ENCODE data around the gene MS4A6E. TPM values are rescaled to one million over a fixed set of nuclear protein-coding genes. Genes with fewer than 3 reads are reported as not detected.
A peak's percentile ranks its signal among the peaks of the same experiment; 100 is the strongest.

MS4A6E gene
- total and polyA plus RNA-seq, 2 of the 8 experiments (the other 6 are each of a cell fraction or from before 2014, with no cell fraction given), result not detected

- no peak overlapping the region for H4K5ac ChIP-seq (ENCODE audit: insufficient read length, low read depth, low read length)
- no peak overlapping the region for H2AK5ac ChIP-seq (ENCODE audit: low read depth, low read length)
- no peak overlapping the region for H2BK20ac ChIP-seq (ENCODE audit: low read length)
- no peak overlapping the region for H2BK120ac ChIP-seq (replicated peaks; ENCODE audit: low read depth, low read length)
- no peak overlapping the region for H3K27ac ChIP-seq (ENCODE audit: low read depth, low read length)
- no peaks in the 10 kb centered on the region for H4K20me1 ChIP-seq (replicated peaks in 1 of 2; ENCODE audit: control insufficient read depth in 1 of 2, insufficient read depth in 2 of 2, low read length in 2 of 2)
- no peak overlapping the region for H4K91ac ChIP-seq (replicated peaks; ENCODE audit: insufficient read length, low read length)
- H3K23me2 ChIP-seq (ENCODE audit: low read depth, low read length), result no peaks in the 10 kb centered on the region
- no peak overlapping the region for H2BK15ac ChIP-seq (ENCODE audit: low read length)
- no peak overlapping the region for H2BK12ac ChIP-seq (ENCODE audit: low read depth, low read length)
- H3K9ac ChIP-seq (replicated peaks in 1 of 4; ENCODE audit: extremely low read depth in 1 of 4, low read depth in 3 of 4, low read length in 3 of 4), result no peak overlapping the region
- H3K4me1 ChIP-seq (replicated peaks in 1 of 4; ENCODE audit: control insufficient read depth in 3 of 4, insufficient read depth in 4 of 4, low read length in 3 of 4), result no peaks in the 10 kb centered on the region
- H3K27me3 ChIP-seq (replicated peaks in 1 of 4; ENCODE audit: control insufficient read depth in 3 of 4, extremely low read depth in 1 of 4, insufficient read depth in 3 of 4, low read length in 3 of 4), result no peaks in the 10 kb centered on the region
- no peak overlapping the region for H3K23ac ChIP-seq (ENCODE audit: insufficient read length)
- H3K56ac ChIP-seq (replicated peaks; ENCODE audit: insufficient read length, low read depth, low read length), result no peak overlapping the region
- H3K14ac ChIP-seq (ENCODE audit: insufficient read length), result no peak overlapping the region
- DNase-seq (ENCODE audit: low read depth in 1 of 2, low spot score in 2 of 2) (no peak), FAIRE-seq (no peak)
- H3K36me3 ChIP-seq (ENCODE audit: control insufficient read depth in 2 of 4, insufficient read depth in 4 of 4, low read length in 3 of 4), result no peaks in the 10 kb centered on the region
- 67% methylated on average over 2 of the region's 2 CpGs; no CpG with 5 or more reads in 1 of the 2 experiments for WGBS, 2 experiments (ENCODE audit: extremely low coverage in 1 of 2, insufficient coverage in 1 of 2, insufficient read length in 1 of 2, insufficient replicate concordance in 2 of 2, low coverage in 1 of 2, low lambda C conversion rate in 2 of 2, missing lambda C conversion rate in 1 of 2)
- H3K4me2 ChIP-seq (ENCODE audit: insufficient read depth in 1 of 2, low read depth in 2 of 2, low read length in 2 of 2), result no peak overlapping the region
- no peak overlapping the region for H3K4me3 ChIP-seq (ENCODE audit: extremely low read depth in 1 of 4, insufficient read depth in 2 of 4, low read depth in 3 of 4, low read length in 4 of 4)
- no peak overlapping the region for H3K18ac ChIP-seq (ENCODE audit: extremely low read depth, low read length)
- no peaks in the 10 kb centered on the region for H3K79me1 ChIP-seq (ENCODE audit: low read depth, low read length)
- TF ChIP-seq GABPA (IDR thresholded peaks at IDR 0.05; ENCODE audit: borderline replicate concordance, insufficient read depth, low read length), result no peak
- TF ChIP-seq CTCF (IDR thresholded peaks at IDR 0.05; ENCODE audit: control extremely low read depth in 1 of 3, insufficient read depth in 1 of 3, low read depth in 1 of 3, low read length in 3 of 3), result peak in 2 of 3 experiments; percentile 71; a peak in 3 of 4 replicates
- peak; percentile 91 to 92 for TF ChIP-seq RAD21 (IDR thresholded peaks at IDR 0.05 in 1 of 2, conservative IDR thresholded peaks at IDR 0.05 in 1 of 2; ENCODE audit: low read depth in 2 of 2, low read length in 2 of 2)
- H2AFZ ChIP-seq (ENCODE audit: low read length), result no peak overlapping the region
- no peak overlapping the region for H3K4ac ChIP-seq (replicated peaks; ENCODE audit: insufficient read length, low read depth, low read length)
- no peaks in the 10 kb centered on the region for H3K79me2 ChIP-seq (ENCODE audit: control insufficient read depth in 1 of 2, insufficient read depth in 2 of 2, low read length in 2 of 2)
- H2BK5ac ChIP-seq (ENCODE audit: low read depth, low read length), result no peak overlapping the region
- ChIA-PET POLR2A (ENCODE audit: partially characterized antibody) (no interaction called here), CTCF (ENCODE audit: partially characterized antibody) (interaction anchor here (0.6 to 8.4 kb wide), 16 partner anchors 20 to 415 kb away, joined by 3 to 115 read pairs (median 4); partner anchors contain the start of gene MS4A15)
- no peak overlapping the region for H4K8ac ChIP-seq (ENCODE audit: extremely low read depth, insufficient read depth, low read length)
- H3K9me3 ChIP-seq (ENCODE audit: insufficient read depth in 2 of 2, low read depth in 1 of 2, low read length in 1 of 2), result no peaks in the 10 kb centered on the region
Observed at GRCh38 chr11:60348116-60348515, 21.1 kb downstream of the MS4A6E start.

Data from H1 (cell line).